Breast epithelium (tissue), 4 donors: Measurements from ENCODE around the gene CCDC102A. TPM values are rescaled to one million over a fixed set of nuclear protein-coding genes. Genes with fewer than 3 reads are reported as not detected.
A peak's percentile ranks its signal among the peaks of the same experiment; 100 is the strongest.

Experiments used
- DNase-seq, 2 donors: peaks; one replicate each; pipeline ENCODE4 v3.0.0-alpha.2; 2019; ENCODE audit warnings: low spot score in 2 of 2
- H3K27ac ChIP-seq, 2 donors: fragments of 200-600 bp; sonication (generic) in 1 of 2; one replicate each; pipeline ENCODE4 v1.5.1; 2016 to 2019; ENCODE audit warnings: mild to moderate bottlenecking in 1 of 2
- H3K27me3 ChIP-seq, 2 donors: fragments of 200-600 bp; sonication (generic) in 1 of 2; one replicate each; pipeline versions ENCODE4 v1.5.1 to v1.6.0; 2017 to 2019; ENCODE audit warnings: control low read depth in 1 of 2, mild to moderate bottlenecking in 1 of 2
- H3K36me3 ChIP-seq: fragments of 200-600 bp; one replicate; pipeline ENCODE4 v1.5.1; 2019
- H3K4me1 ChIP-seq, 2 donors: fragments of 200-600 bp; sonication (generic); one replicate each; pipeline ENCODE4 v1.5.1; 2016 to 2019; ENCODE audit warnings: control low read depth in 1 of 2
- H3K4me3 ChIP-seq, 3 donors: fragments of 200-600 bp; sonication (generic); 1 replicate in 2 of 3; 2 replicates in 1 of 3; pipeline ENCODE4 v1.5.1; 2016 to 2019; ENCODE audit warnings: mild to moderate bottlenecking in 3 of 3, moderate library complexity in 2 of 3
- H3K9me3 ChIP-seq, 2 donors: fragments of 200-600 bp; sonication (generic) in 1 of 2; one replicate each; pipeline ENCODE4 v1.5.1; 2016 to 2019; ENCODE audit warnings: control low read depth in 1 of 2
- CTCF ChIP-seq, 3 donors: fragments of 450-650 bp; IDR thresholded peaks; one replicate each; pipeline ENCODE4 v1.5.1; 2016 to 2017; ENCODE audit warnings: antibody characterized with exemption in 3 of 3, mild to moderate bottlenecking in 3 of 3, moderate library complexity in 3 of 3
- POLR2A ChIP-seq: fragments of 450-650 bp; IDR thresholded peaks from one replicate; pipeline ENCODE4 v1.6.1; 2016; ENCODE audit warnings: antibody characterized with exemption, mild to moderate bottlenecking, moderate library complexity
- POLR2AphosphoS5 ChIP-seq, 3 donors: sonication (generic); formaldehyde crosslinking; IDR thresholded peaks; one replicate each; pipeline ENCODE4 v1.6.1; 2017; ENCODE audit warnings: antibody characterized with exemption in 3 of 3
- intact Hi-C: fragments of 100-400 bp; cut with DNase I; formaldehyde crosslinking; loops from one replicate; pipeline ENCODE4 v1.15.1; 2023; ENCODE audit warnings: low total_unique reads
- total RNA-seq, 3 donors: library from RNA; depleted of rRNA; stranded (reverse); fragments of >200 nt; gene quantifications; one replicate each; pipeline ENCODE4 v1.1.0, GENCODE V29; 2016

Gene CCDC102A
- total RNA-seq, 3 donors from 2014 or later = 6.7 to 15.1 (median 12.1) TPM

GRCh38 chr16:57577214-57577613, 40.8 kb upstream of the CCDC102A start:
- Histone ChIP-seq H3K27me3 (no peaks in the 10 kb centered on the region), H3K36me3 (no peaks in the 10 kb centered on the region), H3K9me3 (no peaks in the 10 kb centered on the region), H3K4me1 (no peaks in the 10 kb centered on the region), H3K4me3 (no peak overlapping the region), H3K27ac (no peak overlapping the region)
- intact Hi-C loops = no loop called here
- DNase-seq = no peak
- TF ChIP-seq POLR2A = no peak

- intact Hi-C loops = no loop called here
- H3K4me1 ChIP-seq = no peaks in the 10 kb centered on the region
- DNase-seq = peak; percentile 64 to 75
- no peak overlapping the region for H3K27ac ChIP-seq
- H3K9me3 ChIP-seq = no peaks in the 10 kb centered on the region
- H3K27me3 ChIP-seq = no peaks in the 10 kb centered on the region
- no peaks in the 10 kb centered on the region for H3K36me3 ChIP-seq
- TF ChIP-seq POLR2AphosphoS5 (IDR thresholded peaks at IDR 0.05) (no peak), CTCF (IDR thresholded peaks at IDR 0.05) (peak; percentile 75 to 87 (median 85)), POLR2A (no peak)
- no peak overlapping the region for H3K4me3 ChIP-seq
Measured at GRCh38 chr16:57576429-57576870, 40.1 kb upstream of the CCDC102A start.

- Histone ChIP-seq H3K27ac (no peak overlapping the region), H3K4me3 (no peak overlapping the region), H3K27me3 (no peaks in the 10 kb centered on the region), H3K36me3 (no peaks in the 10 kb centered on the region), H3K9me3 (no peaks in the 10 kb centered on the region), H3K4me1 (no peaks in the 10 kb centered on the region)
- intact Hi-C loops = no loop called here
- no peak for DNase-seq
- TF ChIP-seq CTCF (IDR thresholded peaks at IDR 0.05) (no peak), POLR2A (no peak), POLR2AphosphoS5 (IDR thresholded peaks at IDR 0.05) (no peak)
Measured at GRCh38 chr16:57575468-57576277, 39.3 kb upstream of the CCDC102A start.

- H3K9me3 ChIP-seq = no peaks in the 10 kb centered on the region
- no peak for DNase-seq
- H3K36me3 ChIP-seq = no peaks in the 10 kb centered on the region
- no peaks in the 10 kb centered on the region for H3K27me3 ChIP-seq
- no peak overlapping the region for H3K4me3 ChIP-seq
- intact Hi-C loops = no loop called here
- no peaks in the 10 kb centered on the region for H3K4me1 ChIP-seq
- TF ChIP-seq POLR2A (no peak), CTCF (IDR thresholded peaks at IDR 0.05) (no peak), POLR2AphosphoS5 (IDR thresholded peaks at IDR 0.05) (no peak)
- no peak overlapping the region for H3K27ac ChIP-seq
Measured at GRCh38 chr16:57574646-57575467, 38.5 kb upstream of the CCDC102A start.

- no peaks in the 10 kb centered on the region for H3K9me3 ChIP-seq
- H3K4me1 ChIP-seq = no peaks in the 10 kb centered on the region
- intact Hi-C loops = no loop called here
- no peaks in the 10 kb centered on the region for H3K27me3 ChIP-seq
- DNase-seq = no peak
- H3K4me3 ChIP-seq = no peak overlapping the region
- H3K27ac ChIP-seq = no peak overlapping the region
- TF ChIP-seq CTCF (IDR thresholded peaks at IDR 0.05) (no peak), POLR2A (no peak), POLR2AphosphoS5 (IDR thresholded peaks at IDR 0.05) (no peak)
- H3K36me3 ChIP-seq = no peaks in the 10 kb centered on the region
Measured at GRCh38 chr16:57574086-57574485, 37.7 kb upstream of the CCDC102A start.
